WTC11 (cell line): Measurements from ENCODE around the gene RASSF8. TPM values are rescaled to one million over a fixed set of nuclear protein-coding genes. Genes with fewer than 3 reads are reported as not detected.

Experiments used
- ATAC-seq: fragments of 200-7000 bp; cut with Tn5 transposase; 2 replicates; pipeline ENCODE4 v1.10.0; 2021; ENCODE audit warnings: mild to moderate bottlenecking, moderate library complexity
- CTCF ChIA-PET: fragments of 300-600 bp; sonication (Branson Sonifier 250); formaldehyde crosslinking; loops from one replicate; lab custom pipeline; 2021; ENCODE audit warnings: antibody characterized with exemption; lab: Charles Lee
- POLR2A ChIA-PET: fragments of 350-600 bp; sonication (Branson Sonifier 250); formaldehyde crosslinking; loops from one replicate; lab custom pipeline; 2021; ENCODE audit warnings: antibody characterized with exemption; lab: Charles Lee
- DNase-seq: peaks from one replicate; pipeline ENCODE4 v3.0.0; 2021; ENCODE audit warnings: low spot score
- H3K27ac Mint-ChIP-seq: 2 replicates; pipeline ENCODE4 v1.8.0; 2021; ENCODE audit warnings: mixed read lengths
- H3K27me3 Mint-ChIP-seq: 2 replicates; pipeline ENCODE4 v1.8.0; 2021; ENCODE audit warnings: low read depth, mild to moderate bottlenecking, moderate library complexity, mixed read lengths
- H3K36me3 Mint-ChIP-seq: 2 replicates; pipeline ENCODE4 v1.8.0; 2021; ENCODE audit warnings: mixed read lengths
- H3K4me1 Mint-ChIP-seq: 2 replicates; pipeline ENCODE4 v1.8.0; 2022; ENCODE audit warnings: mixed read lengths
- H3K4me3 Mint-ChIP-seq: 2 replicates; pipeline ENCODE4 v1.8.0; 2021; ENCODE audit warnings: mild to moderate bottlenecking, moderate library complexity, mixed read lengths
- H3K9me3 Mint-ChIP-seq: 2 replicates; pipeline ENCODE4 v1.8.0; 2021; ENCODE audit warnings: mixed read lengths
- ARID4B ChIP-seq: sonication (generic); formaldehyde crosslinking; IDR thresholded peaks from 2 replicates; pipeline ENCODE4 v1.8.0; 2023; ENCODE audit warnings: missing genetic modification reagents, mild to moderate bottlenecking, borderline replicate concordance
- ATF1 ChIP-seq: sonication (generic); formaldehyde crosslinking; IDR thresholded peaks from 2 replicates; pipeline ENCODE4 v1.8.1; 2023; ENCODE audit warnings: mild to moderate bottlenecking, moderate library complexity, missing genetic modification reagents
- E2F5 ChIP-seq: sonication (generic); formaldehyde crosslinking; IDR thresholded peaks from 2 replicates; pipeline ENCODE4 v1.8.1; 2022; ENCODE audit warnings: mild to moderate bottlenecking, moderate library complexity, missing genetic modification reagents
- EMX1 ChIP-seq: fragments of 250-450 bp; sonication (Bioruptor Pico); IDR thresholded peaks from 2 replicates; pipeline ENCODE4 v1.8.0; 2021; ENCODE audit warnings: mild to moderate bottlenecking
- ESRRA ChIP-seq: sonication (generic); formaldehyde crosslinking; IDR thresholded peaks from 2 replicates; pipeline ENCODE4 v1.8.1; 2022; ENCODE audit warnings: mild to moderate bottlenecking, missing genetic modification reagents, borderline replicate concordance
- ETV6 ChIP-seq: sonication (generic); formaldehyde crosslinking; IDR thresholded peaks from 2 replicates; pipeline ENCODE4 v1.8.1; 2022; ENCODE audit warnings: mild to moderate bottlenecking, missing genetic modification reagents
- JUN ChIP-seq: sonication (generic); formaldehyde crosslinking; IDR thresholded peaks from 2 replicates; pipeline ENCODE4 v1.8.0; 2023; ENCODE audit warnings: mild to moderate bottlenecking, missing genetic modification reagents
- MAX ChIP-seq: sonication (generic); formaldehyde crosslinking; IDR thresholded peaks from 2 replicates; pipeline ENCODE4 v1.8.0; 2022; ENCODE audit warnings: mild to moderate bottlenecking, missing genetic modification reagents
- PREB ChIP-seq: sonication (generic); formaldehyde crosslinking; IDR thresholded peaks from 2 replicates; pipeline ENCODE4 v1.8.1; 2022; ENCODE audit warnings: mild to moderate bottlenecking, missing genetic modification reagents, moderate library complexity, borderline replicate concordance
- SMAD3 ChIP-seq: sonication (generic); formaldehyde crosslinking; IDR thresholded peaks from 2 replicates; pipeline ENCODE4 v1.8.0; 2022; ENCODE audit warnings: missing genetic modification reagents, mild to moderate bottlenecking, borderline replicate concordance
- TCF7 ChIP-seq: sonication (generic); formaldehyde crosslinking; IDR thresholded peaks from 2 replicates; pipeline ENCODE4 v1.8.0; 2022; ENCODE audit warnings: mild to moderate bottlenecking, low read depth, missing genetic modification reagents, moderate library complexity
- TEAD4 ChIP-seq: sonication (generic); formaldehyde crosslinking; IDR thresholded peaks from 2 replicates; pipeline ENCODE4 v1.8.0; 2022; ENCODE audit warnings: mild to moderate bottlenecking, missing genetic modification reagents
- USF1 ChIP-seq: sonication (generic); formaldehyde crosslinking; IDR thresholded peaks from 2 replicates; pipeline ENCODE4 v1.8.0; 2022; ENCODE audit warnings: mild to moderate bottlenecking, missing genetic modification reagents
- total RNA-seq: library from RNA; stranded (reverse); gene quantifications from 3 replicates; pipeline ENCODE4 v1.2.3, GENCODE V29; 2021

RASSF8 gene
- total RNA-seq, 1 experiment from 2014 or later, result 48.6 TPM

GRCh38 chr12:26113853-26114719, 155.6 kb downstream of the RASSF8 start (continued):
- no peak for TF ChIP-seq TCF7 (CRISPR knock-in tag)
- TF ChIP-seq ATF1 (CRISPR knock-in tag), result no peak
- TF ChIP-seq USF1 (CRISPR knock-in tag), result peak; percentile 94
- TF ChIP-seq PREB (CRISPR knock-in tag), result 0 out of 2 replicates have a peak, but pooled peaks have one; percentile 30
- TF ChIP-seq MAX (CRISPR knock-in tag), result peak; percentile 98
- TF ChIP-seq TEAD4 (CRISPR knock-in tag), result no peak
- no peak for TF ChIP-seq SMAD3
- TF ChIP-seq JUN, result 0 out of 2 replicates have a peak, but pooled peaks have one; percentile 17
- TF ChIP-seq ESRRA (CRISPR knock-in tag), result no peak
- peak; percentile 32; the same call in 1 of the 2 replicates for TF ChIP-seq E2F5 (CRISPR knock-in tag)
- TF ChIP-seq ETV6 (CRISPR knock-in tag), result peak; percentile 90

- Mint-ChIP-seq H3K27me3 (peaks cover 33% of the 10 kb centered on the region), H3K9me3 (no peaks in the 10 kb centered on the region), H3K36me3 (no peaks in the 10 kb centered on the region), H3K4me1 (peaks cover 59% of the 10 kb centered on the region), H3K4me3 (peak overlapping the region; percentile 60), H3K27ac (no peak overlapping the region)
- no peak for DNase-seq
- no peak for ATAC-seq
- POLR2A ChIA-PET, result interaction anchor here (1.4 kb wide), 1 partner anchor 8 kb away, joined by 6 read pairs; no protein-coding TSS in a partner anchor
- TF ChIP-seq MAX (CRISPR knock-in tag) (peak; percentile 23; the same call in 1 of the 2 replicates), ETV6 (CRISPR knock-in tag) (peak; percentile 4; the same call in 1 of the 2 replicates), ARID4B (CRISPR knock-in tag) (peak; percentile 0; the same call in 1 of the 2 replicates), EMX1 (CRISPR knock-in tag) (no peak)
- CTCF ChIA-PET, result interaction anchor here (0.8 to 1.5 kb wide), 4 partner anchors 8 to 111 kb away, joined by 3 to 7 read pairs (median 4); partner anchors contain the start of gene BHLHE41
Observed at GRCh38 chr12:26114720-26115401, 156.4 kb downstream of the RASSF8 start.
